Effector CD4-positive, alpha-beta T cell (primary cell): ENCODE results near the gene CPNE7.

Experiments
- DNase-seq: peaks from one replicate; pipeline ENCODE4 v3.0.0-alpha.2; 2020
- total RNA-seq: gene quantifications from one replicate; lab custom pipeline; 2026; lab: John Stamatoyannopoulos, UW

Gene CPNE7
- 2.3 reads per million, percentile 5 among the genes with 10 or more reads in this experiment for total RNA-seq

DNA sequence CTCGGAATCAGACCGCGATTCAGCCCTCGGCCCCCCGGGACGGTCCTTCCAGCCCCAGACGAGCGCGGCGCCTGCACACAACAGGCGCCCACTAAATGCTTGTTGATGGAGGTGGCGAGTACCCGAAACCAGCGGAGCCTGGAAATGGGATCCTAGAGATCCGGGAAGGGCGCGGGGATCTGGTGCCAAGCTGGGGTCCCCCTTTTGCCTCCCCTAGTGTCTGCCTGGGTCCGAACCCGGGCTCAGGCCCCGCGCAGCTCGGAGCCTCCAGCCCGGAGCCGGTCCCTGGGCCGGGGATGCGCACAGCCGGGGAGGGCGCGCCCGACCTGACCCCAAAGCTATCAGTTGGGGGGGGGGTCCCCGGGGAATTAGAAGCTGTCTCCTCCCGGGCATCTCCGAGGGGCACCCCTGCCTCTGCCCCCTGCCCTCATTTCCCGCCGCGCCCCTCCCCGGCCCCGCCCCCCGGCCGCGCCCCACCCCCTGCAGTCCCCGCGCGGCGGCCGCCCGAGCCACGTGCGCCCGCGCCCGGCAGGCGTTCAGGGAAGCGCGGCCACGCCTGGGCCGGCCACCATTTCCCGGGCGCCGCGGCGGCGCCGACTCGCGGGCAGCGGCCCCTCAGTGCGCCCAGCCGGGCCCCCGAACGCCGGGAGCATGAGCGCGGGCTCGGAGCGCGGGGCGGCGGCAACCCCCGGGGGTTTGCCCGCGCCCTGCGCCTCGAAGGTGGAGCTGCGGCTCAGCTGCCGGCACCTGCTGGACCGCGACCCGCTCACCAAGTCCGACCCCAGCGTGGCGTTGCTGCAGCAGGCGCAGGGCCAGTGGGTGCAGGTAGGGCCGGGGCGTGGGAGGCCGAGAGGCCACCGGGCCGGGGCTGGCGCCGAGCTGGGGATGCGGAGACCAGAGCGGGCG lies at the start of gene CPNE7:
TSS of gene CPNE7 (plus strand) at position 512 of the 906 bp plus-strand sequence. CDS start at position 652, 140 bp downstream.
- DNase-seq = no peak

DNA sequence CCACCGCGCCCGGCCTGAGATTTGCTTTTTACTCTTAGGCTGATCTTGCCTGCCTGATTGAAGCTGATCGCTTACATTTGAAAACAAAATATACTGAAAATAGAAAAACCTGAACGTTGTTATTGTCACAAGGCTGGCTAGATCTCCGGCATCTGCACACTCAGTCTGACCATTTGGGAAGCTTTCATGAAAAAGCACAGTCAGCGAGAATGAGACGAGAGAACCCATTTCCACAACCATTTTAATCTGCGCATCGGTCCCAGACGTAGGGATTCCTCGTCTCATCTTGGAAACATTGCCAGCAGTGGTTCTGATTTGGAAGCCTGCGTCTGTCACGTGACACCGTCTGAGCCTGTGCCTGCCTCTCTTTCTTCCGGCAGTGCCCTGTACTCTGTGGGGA lies 46.5 kb upstream of the CPNE7 start:
- DNase-seq = no peak

DNA sequence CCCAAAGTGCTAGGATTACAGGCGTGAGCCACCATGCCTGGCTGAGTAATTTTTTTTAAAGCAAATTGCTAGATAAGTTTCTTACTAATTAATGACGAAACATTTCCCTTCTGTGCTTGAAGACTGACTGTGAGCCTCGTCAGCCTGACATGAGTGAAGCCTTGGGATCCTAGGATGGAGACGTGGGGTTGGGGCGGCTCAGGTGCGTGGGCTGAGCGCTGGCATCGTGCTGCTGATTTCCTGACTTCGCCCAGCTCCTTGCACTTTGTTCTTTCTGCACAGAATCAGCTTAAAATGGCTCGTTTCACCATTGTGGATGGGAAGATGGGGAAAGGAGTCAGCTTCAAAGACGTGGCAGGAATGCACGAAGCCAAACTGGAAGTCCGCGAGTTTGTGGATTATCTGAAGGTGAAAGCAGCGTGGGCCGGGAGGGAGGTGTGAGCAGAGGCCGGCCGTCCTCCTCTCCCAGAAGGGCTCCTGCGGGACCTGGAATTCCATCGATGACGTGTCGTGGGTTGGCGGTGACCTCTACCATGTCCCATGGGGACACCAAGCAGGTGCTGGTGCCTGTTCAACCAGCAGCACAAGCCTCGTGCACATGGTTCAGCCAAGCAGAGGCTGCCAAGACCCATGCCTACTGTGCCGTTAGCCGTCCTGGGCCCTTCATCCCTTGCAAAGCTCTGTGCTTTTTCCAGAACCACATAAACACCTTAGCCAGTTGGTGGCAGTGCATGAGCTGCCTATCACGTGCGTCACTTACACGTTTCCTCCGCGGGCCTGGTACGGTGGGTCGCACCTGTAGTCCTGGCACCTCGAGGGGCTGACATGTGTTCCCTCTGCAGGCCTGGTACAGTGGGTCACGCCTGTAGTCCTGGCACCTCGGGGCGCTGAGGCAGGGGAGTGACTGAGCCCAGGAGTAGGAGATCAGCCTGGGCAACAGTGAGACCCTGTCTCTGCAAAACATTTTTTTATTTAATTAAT lies 44.9 kb upstream of the CPNE7 start:
- DNase-seq = no peak

DNA sequence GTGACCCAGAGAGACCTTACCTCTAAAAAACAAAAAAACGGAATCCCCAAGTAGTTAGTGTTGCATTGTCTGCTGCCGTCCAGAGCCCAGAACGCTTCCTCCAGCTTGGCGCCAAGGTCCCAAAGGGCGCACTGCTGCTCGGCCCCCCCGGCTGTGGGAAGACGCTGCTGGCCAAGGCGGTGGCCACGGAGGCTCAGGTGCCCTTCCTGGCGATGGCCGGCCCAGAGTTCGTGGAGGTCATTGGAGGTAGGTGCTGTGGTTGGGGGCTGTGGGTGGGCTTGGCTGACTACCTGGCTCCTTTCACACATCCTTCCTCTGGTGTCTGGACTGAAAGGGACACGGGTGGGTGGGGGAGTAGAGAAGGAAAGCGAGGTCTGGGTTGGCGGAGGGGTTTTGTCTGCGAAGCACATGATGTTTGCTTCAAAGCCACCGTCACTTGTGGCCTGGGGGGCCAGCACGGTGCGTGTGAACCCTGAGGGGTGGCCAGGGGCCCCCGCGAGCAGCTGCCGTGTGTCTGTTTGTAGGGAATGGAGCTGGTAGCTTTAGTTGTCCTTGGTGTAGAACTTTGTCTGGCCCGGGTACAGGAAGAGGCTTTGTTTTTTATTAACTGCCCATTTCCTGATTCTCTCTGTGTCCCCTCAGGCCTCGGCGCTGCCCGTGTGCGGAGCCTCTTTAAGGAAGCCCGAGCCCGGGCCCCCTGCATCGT lies 43.6 kb upstream of the CPNE7 start:
- DNase-seq = no peak

DNA sequence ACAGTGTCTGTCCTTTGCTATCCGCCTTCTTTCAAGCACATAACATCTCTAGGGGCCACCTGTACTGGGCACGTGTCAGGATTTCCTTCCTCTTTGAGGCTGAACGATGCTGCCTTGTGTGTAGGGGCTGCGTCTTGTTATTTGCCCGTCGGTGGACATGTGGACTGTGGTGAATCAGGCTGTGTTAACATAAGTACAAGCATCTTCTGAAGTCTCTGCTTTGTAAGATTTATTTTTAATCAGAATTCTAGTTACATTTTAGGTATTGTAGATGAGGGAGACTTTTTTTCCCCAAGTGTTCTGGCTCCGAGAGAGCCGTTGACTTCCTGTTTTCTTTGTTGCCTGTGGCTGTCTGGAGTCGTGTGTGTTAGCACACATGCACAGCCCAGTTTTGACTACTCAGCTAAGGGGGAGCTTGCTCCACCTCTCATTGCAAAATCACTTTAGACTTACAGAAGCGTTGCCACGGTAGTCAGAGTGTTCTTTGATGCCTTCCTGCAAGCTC lies 41.3 kb upstream of the CPNE7 start:
- no peak for DNase-seq

DNA sequence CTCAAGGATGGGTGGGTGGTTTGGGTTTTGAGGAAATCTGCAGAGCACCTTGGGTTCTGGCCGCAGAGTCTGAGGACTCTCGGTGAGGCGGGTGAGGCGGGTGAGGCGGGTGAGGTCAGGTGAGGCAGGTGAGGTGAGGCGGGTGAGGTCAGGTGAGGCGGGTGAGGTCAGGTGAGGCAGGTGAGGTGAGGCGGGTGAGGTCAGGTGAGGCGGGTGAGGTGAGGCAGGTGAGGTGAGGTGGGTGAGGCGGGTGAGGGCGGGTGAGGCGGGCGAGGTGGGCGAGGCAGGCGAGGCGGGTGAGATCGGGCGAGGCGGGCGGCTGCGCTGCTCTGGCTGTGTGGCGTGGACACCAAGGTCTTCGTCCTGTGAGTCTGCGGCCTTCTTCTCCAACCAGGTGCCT lies 39.2 kb upstream of the CPNE7 start:
- DNase-seq = no peak

DNA sequence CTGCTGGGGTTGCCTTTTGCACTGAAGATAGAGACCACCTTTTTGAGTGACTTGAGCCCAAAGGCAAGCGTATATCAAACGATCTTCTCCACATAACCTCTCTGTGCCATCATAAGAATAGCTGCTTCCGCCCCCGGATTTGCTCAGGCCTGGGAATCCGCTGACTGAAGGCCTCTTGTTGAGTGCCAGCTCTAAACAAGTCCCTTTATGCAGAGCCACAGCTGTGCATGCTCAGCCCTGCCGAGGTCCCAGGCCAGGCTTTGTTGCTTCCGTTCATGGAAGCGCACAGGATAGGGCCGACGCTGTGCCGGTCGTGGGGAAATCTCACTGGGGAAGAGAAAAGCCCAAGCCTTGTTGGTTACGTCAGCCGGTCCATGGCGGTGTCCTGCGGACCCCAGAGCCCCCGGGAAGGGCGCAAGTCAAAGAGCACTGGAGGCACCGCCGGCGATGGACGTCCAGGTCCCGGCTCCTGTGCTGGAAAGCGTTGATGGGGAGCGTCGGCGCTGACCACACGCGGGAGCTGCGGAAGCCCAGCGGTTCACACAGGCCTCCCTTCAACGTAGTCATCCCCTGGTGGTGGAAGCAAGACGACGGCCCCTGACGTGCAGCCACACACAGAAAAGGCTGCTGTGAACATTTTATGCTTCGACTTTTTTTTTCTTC lies 38.5 kb upstream of the CPNE7 start:
- no peak for DNase-seq

DNA sequence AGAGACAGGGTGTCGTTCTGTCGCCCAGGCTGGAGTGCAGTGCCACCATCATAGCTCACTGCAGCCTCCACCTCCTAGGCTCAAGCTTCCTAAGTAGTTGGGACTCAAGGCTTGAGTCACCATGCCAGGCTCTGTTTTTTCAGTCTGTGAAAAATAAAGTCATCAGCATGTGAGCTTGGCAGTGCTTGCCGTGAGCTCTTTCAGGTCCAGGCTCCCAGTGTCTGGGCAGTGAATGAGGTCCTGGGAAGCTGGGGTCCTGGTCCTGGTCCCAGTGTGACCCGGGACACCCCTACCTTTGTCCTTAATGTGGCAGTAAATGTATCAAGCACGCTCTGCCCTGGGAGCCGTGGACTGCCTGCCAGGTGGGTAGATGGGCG lies 38.0 kb upstream of the CPNE7 start:
- DNase-seq = no peak

DNA sequence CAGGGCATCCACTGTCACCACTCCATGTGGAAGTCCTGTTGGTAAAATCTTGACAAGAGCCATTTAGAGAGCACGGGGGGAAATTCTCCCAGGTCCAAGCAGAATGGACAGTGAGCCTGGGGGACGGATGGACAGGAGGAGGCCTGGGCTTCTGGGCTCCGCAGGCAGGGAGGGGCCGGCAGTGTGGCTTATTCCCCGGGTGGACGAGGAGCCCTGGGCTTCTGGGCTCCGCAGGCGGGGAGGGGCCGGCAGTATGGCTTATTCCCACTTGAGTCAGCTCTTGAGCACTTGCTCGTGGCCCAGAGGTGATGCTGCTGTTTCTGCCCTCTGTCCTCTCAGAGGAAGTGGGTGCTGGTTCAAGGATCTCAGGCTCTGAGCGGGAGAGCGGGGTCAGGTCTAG lies 37.3 kb upstream of the CPNE7 start:
- DNase-seq = no peak

DNA sequence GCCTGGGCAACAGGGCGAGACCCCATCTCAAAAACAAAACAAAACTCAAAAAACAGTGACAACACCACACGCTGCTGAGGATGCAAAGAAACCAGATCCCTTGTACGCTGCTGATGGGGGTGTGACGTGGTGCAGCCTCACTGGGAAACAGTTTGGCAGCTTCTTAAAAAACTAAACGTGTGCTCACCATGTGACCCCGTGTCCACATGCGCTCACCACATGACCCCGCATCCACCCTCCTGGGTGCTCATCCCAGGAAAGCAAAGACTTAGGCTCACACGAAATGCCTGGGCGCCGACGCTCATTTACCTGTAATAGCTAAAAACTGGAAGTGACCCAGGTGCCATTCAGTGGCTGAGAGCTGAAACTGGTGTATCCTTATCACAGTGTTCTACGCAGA lies 35.0 kb upstream of the CPNE7 start:
- DNase-seq = no peak

DNA sequence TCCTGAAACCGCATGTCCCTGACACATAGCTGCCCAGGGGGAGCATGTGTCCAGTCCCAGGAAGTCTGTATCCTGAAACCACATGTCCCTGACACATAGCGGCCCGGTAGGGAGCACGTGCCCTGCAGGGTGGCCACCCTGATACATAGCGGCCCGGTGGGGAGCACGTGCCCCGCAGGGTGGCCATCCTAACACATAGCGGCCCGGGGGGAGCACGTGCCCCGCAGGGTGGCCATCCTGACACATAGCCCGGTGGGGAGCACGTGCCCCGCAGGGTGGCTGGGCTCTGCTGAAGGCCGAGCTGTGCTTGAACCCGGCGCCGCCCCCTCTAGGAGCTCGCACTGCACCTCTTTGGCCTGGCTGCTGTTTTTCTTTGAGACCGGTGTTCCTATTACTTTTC lies 33.8 kb upstream of the CPNE7 start:
- no peak for DNase-seq

DNA sequence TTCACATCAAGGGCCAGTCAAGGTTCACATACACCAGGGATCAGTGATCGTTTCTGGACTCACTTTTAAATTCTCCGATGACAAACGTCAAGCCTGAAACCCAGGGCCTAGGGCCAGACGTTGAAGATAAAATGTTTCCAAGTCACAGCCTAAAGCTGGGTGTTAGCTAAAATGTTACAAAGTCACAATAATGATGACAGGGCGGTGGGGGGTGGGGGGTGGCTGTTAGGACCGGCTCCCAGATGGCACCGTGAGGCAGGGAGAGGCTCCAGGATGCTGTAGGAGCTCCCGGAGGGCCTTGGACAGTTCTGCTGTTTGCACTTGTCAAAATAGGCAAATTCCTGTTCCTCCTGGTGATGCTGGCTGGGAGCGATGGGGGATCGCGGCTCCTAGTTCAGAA lies 31.4 kb upstream of the CPNE7 start:
- DNase-seq = no peak

DNA sequence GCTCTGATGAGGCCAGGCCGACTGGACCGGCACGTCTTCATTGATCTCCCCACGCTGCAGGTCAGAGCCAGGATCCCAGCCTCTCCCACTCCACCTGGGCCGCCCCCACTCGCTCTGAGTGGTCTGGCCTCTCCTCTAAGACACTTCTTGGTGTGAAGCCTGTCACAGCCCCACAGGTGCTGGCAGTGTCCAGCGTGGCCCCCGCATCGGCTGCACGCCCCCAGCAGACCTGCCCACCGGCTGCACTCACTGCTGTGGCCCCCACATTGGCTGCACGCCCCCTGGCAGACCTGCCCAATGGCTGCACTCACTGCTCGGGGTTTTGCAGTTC lies 30.9 kb upstream of the CPNE7 start:
- no peak for DNase-seq

DNA sequence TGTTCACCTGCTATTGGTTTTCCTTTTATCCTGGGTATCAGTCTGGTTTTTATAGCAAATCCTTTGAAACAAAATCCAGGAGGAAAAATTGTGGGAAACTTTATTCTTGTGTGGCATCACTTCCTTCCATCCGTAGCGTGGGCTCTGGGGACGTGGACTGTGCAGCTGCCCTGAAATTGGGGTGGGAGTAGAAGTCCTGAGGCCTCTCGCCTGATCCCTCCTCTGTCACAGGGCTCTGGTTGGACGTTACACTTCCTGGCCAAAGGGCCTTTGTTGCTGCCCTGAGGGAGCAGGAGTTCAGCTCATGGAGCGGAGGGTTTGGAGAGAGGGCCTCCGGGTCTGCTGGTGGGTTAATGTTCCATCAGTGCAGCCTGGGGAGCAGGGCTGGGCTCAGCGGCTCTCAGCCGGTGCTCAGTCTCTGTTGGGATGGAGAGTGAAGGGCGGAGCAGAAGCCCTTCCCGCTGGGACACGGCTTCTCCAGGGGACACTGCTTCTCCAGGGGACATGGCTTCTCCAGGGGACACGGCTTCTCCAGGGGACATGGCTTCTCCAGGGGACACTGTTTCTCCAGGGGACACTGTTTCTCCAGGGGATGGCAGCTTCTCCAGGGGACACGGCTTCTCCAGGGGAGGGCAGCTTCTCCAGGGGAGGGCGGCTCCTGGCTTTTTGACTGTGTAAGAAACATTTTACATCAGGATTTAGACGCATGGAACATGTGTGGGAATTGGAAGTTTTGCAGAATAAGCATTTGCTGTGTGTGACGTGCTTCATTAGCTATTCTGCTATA lies 30.3 kb upstream of the CPNE7 start:
- DNase-seq = no peak

DNA sequence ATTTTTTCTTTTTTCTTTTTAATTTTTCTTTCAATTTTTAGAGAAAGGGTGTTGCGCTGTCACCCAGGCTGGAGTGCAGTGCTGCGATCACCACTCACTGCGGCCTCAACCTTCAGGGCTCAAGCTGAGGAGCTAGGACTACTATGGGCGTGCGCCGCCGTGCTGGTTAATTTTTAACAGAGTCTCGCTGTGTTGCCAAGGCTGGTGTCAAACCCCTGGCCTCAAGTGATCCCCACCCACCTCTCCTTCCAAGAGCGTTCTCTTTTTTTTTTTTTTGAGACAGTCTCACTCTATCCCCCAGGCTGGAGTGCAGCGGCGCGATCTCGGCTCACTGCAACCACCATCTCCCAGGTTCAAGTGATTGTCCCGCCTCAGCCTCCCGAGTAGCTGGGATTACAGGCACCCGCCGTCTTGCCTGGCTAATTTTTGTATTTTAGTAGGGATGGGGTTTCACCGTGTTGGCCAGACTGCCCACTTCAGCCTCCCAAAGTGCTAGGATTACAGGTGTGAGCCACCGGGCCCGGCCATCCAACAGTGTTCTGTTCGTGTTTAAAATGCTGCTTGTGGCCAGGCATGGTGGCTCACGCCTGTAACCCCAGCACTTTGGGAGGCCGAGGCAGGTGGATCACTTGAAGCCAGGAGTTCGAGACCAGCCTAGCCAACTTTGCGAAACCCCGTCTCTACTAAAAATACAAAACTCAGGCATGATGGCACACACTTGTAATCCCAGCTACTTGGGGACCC lies 29.6 kb upstream of the CPNE7 start:
- DNase-seq = no peak

DNA sequence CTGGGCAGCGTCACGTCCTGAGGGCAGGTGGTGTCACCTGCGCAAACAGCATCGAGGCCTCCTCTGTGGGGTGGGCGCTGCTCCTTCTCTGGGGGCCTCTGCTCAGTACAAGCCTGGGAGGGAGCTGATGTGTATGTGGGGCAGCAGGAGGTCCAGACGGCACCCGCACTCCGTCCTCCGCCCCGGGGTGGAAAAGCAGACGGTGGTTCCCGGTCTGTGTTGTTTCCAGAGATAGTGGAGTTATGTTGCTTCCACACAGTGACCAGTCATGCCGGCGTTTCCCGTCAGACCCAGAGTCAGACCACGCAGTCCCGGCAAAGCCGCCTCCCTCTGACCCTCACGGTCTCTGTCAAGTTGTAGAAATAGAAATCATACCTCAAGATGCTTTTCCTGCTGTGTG lies 28.8 kb upstream of the CPNE7 start:
- no peak for DNase-seq

DNA sequence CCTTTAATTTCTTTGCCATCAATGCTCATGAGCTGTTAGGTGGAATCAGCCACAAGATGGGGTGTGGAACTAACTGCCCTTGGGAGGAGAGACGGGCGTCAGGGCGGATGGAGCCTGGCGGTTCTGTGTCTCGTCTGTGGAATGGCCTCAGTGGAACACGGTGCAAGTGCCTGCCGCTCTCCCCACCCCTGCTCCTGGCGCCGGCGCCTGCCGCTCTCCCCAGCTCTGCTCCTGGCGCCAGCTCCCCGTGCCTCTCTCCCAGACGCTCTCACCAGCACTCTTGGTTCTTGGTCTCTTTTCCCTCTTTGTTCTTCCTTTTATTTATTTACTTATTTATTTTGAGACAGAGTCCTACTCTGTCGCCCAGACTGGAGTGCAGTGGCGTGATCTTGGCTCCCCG lies 28.3 kb upstream of the CPNE7 start:
- no peak for DNase-seq

DNA sequence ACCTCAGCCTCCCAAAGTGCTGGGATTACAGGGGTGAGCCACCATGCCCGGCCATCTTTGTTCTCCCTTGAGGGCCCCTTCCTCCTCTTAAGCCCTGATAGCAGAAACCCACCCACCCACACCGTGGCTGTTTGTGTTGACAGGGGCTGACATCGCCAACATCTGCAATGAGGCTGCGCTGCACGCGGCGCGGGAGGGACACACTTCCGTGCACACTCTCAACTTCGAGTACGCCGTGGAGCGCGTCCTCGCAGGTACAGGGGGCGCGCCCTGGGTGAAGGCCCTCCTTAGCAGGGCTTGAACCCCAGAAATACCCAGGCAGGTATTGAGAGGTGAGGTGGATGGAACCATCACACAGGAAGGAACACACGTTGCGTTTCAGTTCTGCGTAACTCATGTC lies 27.7 kb upstream of the CPNE7 start:
- DNase-seq = no peak

DNA sequence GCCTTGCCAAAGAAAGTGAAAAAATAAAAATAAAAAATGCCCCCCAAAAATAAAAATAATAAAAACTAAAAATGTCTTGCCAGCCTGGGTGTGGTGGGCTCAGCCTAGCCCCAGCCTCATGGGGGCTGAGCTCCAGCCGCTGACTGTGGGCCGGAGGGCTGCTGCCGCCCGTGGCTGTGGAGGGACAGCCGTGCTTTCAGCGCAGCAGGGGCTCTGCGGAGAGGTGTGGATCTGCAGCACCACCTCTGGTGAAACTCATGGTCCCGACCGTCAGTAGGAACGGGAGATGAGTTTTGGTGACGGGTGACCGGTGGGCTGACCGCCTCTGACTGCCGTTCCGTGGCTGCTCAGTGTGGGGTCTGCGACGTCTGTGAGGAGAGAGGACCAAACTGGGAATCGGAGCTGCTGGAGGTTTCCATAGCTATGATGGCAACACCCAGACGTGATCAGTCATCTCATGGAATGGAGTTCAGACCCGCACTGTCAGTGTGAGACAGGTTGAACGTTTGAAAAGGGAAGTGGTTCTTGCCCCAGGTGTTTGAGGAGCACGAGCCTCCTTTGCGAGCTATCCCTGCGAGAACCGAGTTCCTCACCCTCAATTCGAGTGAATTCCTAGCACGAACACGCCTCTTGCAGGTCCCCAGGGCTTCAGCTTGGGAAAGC lies 27.1 kb upstream of the CPNE7 start:
- DNase-seq = no peak
